ENCODE measurements around the gene DTL. TPM values are rescaled to one million over a fixed set of nuclear protein-coding genes. Genes with fewer than 3 reads are reported as not detected.
"Not testable (repeated sequence)": the region's sequence is repeated elsewhere in the genome, so short reads cannot be mapped to it uniquely, and the experiment has no call there.

DTL gene
- total RNA-seq, 2 experiments from 2014 or later = 61.7 to 64.4 TPM

DNA sequence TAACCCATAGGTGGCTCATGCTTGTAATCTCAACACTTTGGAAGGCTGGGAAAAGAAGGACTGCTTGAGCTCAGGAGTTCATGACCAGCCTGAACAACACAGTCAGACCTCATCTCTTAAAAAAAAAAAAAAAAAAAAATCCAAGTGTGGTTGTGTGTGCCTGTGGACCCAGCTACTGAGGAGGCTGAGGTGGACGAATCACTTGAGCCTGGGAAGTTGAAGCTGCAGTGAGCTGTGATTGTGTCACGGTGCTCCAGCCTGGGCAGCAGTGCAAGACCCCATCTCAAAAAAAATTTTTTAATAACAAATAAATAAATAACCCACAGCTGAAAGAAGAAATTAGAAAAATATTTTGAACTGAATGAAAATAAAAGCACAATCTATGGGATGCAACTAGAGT lies 14.0 kb upstream of the DTL start:
- POLR2A ChIA-PET = interaction anchor here (0.6 to 1.0 kb wide), 5 partner anchors 8 to 516 kb away, joined by 3 to 5 read pairs (median 4); no protein-coding TSS in a partner anchor
- H4K20me1 ChIP-seq (ENCODE audit: insufficient read depth, low read length) = 0 out of 2 replicates have a peak, but pooled peaks cover 5% of the 10 kb centered on the region
- no peaks in the 10 kb centered on the region for H3K9me2 ChIP-seq (ENCODE audit: insufficient read depth, low read length)
- peaks cover 65% of the 10 kb centered on the region; the same call in 1 of the 2 replicates for H3K79me2 ChIP-seq (ENCODE audit: insufficient read depth, low read depth, low read length)
- H3K27ac ChIP-seq (ENCODE audit: low read depth, low read length, poor library complexity, severe bottlenecking) = no peak overlapping the region
- peaks cover 78% of the 10 kb centered on the region for H3K36me3 ChIP-seq (ENCODE audit: insufficient read depth, low read length)
- intact Hi-C loops (cut with micrococcal nuclease; ENCODE audit: unreplicated experiment) = no loop called here
- peaks cover 12% of the 10 kb centered on the region for H3K9me3 ChIP-seq (ENCODE audit: low read length)
- CTCF ChIA-PET (ENCODE audit: unreplicated experiment) = no interaction called here
- no peaks in the 10 kb centered on the region for H3K4me1 ChIP-seq (ENCODE audit: insufficient read depth, low read length, poor library complexity, severe bottlenecking)
- DNase-seq (ENCODE audit: low spot score) = no peak
- H2AFZ ChIP-seq (ENCODE audit: low read length) = no peak overlapping the region
- TF ChIP-seq EZH2phosphoT487 (IDR thresholded peaks at IDR 0.05; ENCODE audit: borderline replicate concordance, low read depth, low read length) = no peak
- TF ChIP-seq, protein P1, sequence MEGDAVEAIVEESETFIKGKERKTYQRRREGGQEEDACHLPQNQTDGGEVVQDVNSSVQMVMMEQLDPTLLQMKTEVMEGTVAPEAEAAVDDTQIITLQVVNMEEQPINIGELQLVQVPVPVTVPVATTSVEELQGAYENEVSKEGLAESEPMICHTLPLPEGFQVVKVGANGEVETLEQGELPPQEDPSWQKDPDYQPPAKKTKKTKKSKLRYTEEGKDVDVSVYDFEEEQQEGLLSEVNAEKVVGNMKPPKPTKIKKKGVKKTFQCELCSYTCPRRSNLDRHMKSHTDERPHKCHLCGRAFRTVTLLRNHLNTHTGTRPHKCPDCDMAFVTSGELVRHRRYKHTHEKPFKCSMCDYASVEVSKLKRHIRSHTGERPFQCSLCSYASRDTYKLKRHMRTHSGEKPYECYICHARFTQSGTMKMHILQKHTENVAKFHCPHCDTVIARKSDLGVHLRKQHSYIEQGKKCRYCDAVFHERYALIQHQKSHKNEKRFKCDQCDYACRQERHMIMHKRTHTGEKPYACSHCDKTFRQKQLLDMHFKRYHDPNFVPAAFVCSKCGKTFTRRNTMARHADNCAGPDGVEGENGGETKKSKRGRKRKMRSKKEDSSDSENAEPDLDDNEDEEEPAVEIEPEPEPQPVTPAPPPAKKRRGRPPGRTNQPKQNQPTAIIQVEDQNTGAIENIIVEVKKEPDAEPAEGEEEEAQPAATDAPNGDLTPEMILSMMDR (conservative IDR thresholded peaks at IDR 0.05; ENCODE audit: low read length) = no peak
- no peak overlapping the region for H3K4me3 ChIP-seq (ENCODE audit: low read depth, low read length, poor library complexity, severe bottlenecking)
- no TSS peak for BruUV-seq (replicated peaks)
- H3K4me2 ChIP-seq (ENCODE audit: low read length) = no peak overlapping the region

DNA sequence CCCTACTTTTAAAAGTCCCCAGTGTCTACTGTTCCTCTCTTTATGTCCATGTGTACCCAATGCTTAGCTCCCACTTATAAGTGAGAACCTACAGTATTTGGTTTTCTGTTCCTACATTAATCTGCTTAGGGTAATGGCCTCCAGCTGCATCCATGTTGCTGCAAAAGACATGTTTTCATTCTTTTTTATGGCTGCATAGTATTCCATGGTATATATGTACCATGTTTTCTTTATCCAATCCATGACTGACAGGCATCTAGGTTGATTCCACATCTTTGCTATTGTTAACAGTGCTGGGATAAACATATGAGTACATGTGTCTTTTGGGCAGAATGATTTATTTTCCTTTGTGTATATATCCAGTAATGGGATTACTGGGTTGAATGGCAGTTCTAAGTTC lies 12.6 kb upstream of the DTL start:
- H3K9me3 ChIP-seq (ENCODE audit: low read length) = peaks cover 12% of the 10 kb centered on the region
- H2AFZ ChIP-seq (ENCODE audit: low read length); BruUV-seq (replicated peaks); H3K9me2 ChIP-seq (ENCODE audit: insufficient read depth, low read length); H3K4me1 ChIP-seq (ENCODE audit: insufficient read depth, low read length, poor library complexity, severe bottlenecking); DNase-seq (ENCODE audit: low spot score); CTCF ChIA-PET (ENCODE audit: unreplicated experiment); H3K27ac ChIP-seq (ENCODE audit: low read depth, low read length, poor library complexity, severe bottlenecking); H3K4me3 ChIP-seq (ENCODE audit: low read depth, low read length, poor library complexity, severe bottlenecking); H4K20me1 ChIP-seq (ENCODE audit: insufficient read depth, low read length); intact Hi-C loops (cut with micrococcal nuclease; ENCODE audit: unreplicated experiment); H3K4me2 ChIP-seq (ENCODE audit: low read length): not testable (repeated sequence)
- POLR2A ChIA-PET = interaction anchor here (0.6 kb wide), 1 partner anchor 1186 kb away, joined by 3 read pairs; no protein-coding TSS in a partner anchor
- peaks cover 69% of the 10 kb centered on the region for H3K36me3 ChIP-seq (ENCODE audit: insufficient read depth, low read length)
- H3K79me2 ChIP-seq (ENCODE audit: insufficient read depth, low read depth, low read length) = peaks cover 76% of the 10 kb centered on the region

DNA sequence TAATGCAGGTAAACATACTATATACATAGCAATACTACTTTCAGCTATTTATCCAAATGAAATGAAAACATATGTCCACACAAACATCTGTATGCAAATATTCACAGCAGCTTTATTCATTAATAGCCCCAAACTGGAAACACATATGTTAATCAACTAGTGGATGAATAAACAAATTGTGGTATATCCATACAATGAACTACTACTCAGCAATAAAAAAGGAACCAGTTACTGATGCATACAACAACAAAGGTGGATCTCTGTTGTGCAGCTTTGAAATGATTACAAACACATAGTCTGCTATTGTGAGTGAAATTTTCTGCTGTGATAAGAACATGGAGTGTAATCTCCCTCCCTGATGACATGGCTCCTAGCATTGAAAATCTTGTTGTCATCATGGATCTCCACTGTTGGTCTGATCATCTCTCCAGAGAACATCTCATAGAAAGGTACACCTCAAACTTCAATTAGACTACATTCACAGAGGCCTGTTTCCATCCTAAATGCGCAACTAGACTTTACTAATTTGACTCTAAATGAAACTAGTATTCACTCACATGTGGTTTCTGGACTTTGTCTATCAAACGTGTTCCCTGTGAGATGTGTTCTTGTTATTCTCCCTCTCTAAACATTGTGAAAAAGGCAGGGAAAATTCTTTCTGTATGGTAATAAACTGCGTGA lies 10.9 kb upstream of the DTL start:
- Histone ChIP-seq H2AFZ (ENCODE audit: low read length) (no peak overlapping the region), H3K36me3 (ENCODE audit: insufficient read depth, low read length) (peaks cover 69% of the 10 kb centered on the region), H3K27ac (ENCODE audit: low read depth, low read length, poor library complexity, severe bottlenecking) (no peak overlapping the region), H3K4me2 (ENCODE audit: low read length) (no peak overlapping the region), H3K79me2 (ENCODE audit: insufficient read depth, low read depth, low read length) (peaks cover 91% of the 10 kb centered on the region), H3K4me3 (ENCODE audit: low read depth, low read length, poor library complexity, severe bottlenecking) (no peak overlapping the region), H3K9me2 (ENCODE audit: insufficient read depth, low read length) (no peaks in the 10 kb centered on the region), H3K4me1 (ENCODE audit: insufficient read depth, low read length, poor library complexity, severe bottlenecking) (peaks cover 5% of the 10 kb centered on the region), H3K9me3 (ENCODE audit: low read length) (peaks cover 12% of the 10 kb centered on the region), H4K20me1 (ENCODE audit: insufficient read depth, low read length) (peaks cover 18% of the 10 kb centered on the region; the same call in 1 of the 2 replicates)
- ChIA-PET CTCF (ENCODE audit: unreplicated experiment) (no interaction called here), POLR2A (no interaction called here)
- intact Hi-C loops (cut with micrococcal nuclease; ENCODE audit: unreplicated experiment) = no loop called here
- no peak for DNase-seq (ENCODE audit: low spot score)
- TF ChIP-seq EZH2phosphoT487 (IDR thresholded peaks at IDR 0.05; ENCODE audit: borderline replicate concordance, low read depth, low read length) = no peak
- TF ChIP-seq, protein P1 (conservative IDR thresholded peaks at IDR 0.05; ENCODE audit: low read length) = no peak
- no TSS peak for BruUV-seq (replicated peaks)

DNA sequence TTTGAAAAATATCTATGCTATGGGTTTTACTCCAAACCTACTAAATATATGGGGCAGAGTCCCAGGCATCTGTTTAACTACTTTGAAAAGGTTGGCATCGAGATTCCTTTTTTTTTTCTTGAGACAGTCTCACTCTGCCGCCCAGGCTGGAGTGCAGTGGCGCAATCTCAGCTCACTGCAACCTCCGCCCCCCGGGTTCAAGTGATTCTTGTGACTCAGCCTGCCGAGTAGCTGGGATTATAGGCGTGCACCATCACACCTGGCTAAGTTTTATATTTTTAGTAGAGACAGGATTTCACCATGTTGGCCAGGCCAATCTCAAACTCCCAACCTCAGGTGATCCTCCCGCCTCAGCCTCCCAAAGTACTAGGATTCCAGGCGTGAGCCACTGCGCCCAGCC lies 7.8 kb upstream of the DTL start:
- Histone ChIP-seq H3K9me3 (ENCODE audit: low read length) (peaks cover 12% of the 10 kb centered on the region), H3K79me2 (ENCODE audit: insufficient read depth, low read depth, low read length) (peaks cover 100% of the 10 kb centered on the region), H4K20me1 (ENCODE audit: insufficient read depth, low read length) (peaks cover 29% of the 10 kb centered on the region), H3K4me1 (ENCODE audit: insufficient read depth, low read length, poor library complexity, severe bottlenecking) (peaks cover 31% of the 10 kb centered on the region), H3K36me3 (ENCODE audit: insufficient read depth, low read length) (peaks cover 78% of the 10 kb centered on the region)
- DNase-seq (ENCODE audit: low spot score); CTCF ChIA-PET (ENCODE audit: unreplicated experiment); H3K4me3 ChIP-seq (ENCODE audit: low read depth, low read length, poor library complexity, severe bottlenecking); H3K9me2 ChIP-seq (ENCODE audit: insufficient read depth, low read length); H2AFZ ChIP-seq (ENCODE audit: low read length); H3K4me2 ChIP-seq (ENCODE audit: low read length); H3K27ac ChIP-seq (ENCODE audit: low read depth, low read length, poor library complexity, severe bottlenecking); intact Hi-C loops (cut with micrococcal nuclease; ENCODE audit: unreplicated experiment); BruUV-seq (replicated peaks): not testable (repeated sequence)
- POLR2A ChIA-PET = interaction anchor here (0.7 kb wide), 1 partner anchor 338 kb away, joined by 4 read pairs; no protein-coding TSS in a partner anchor

Data from OCI-LY7 (cell line).